HL-60 (cell line): ENCODE data around the gene NPAS2.

Experiments
- CTCF ChIP-seq: IDR thresholded peaks from one replicate; pipeline ENCODE4 v1.5.1; 2011; ENCODE audit warnings: low read length, control low read depth, inconsistent platforms; ENCODE audit not compliant: insufficient read depth
- GABPA ChIP-seq: IDR thresholded peaks from 2 replicates; pipeline ENCODE4 v1.6.1; 2012; ENCODE audit warnings: low read depth
- POLR2AphosphoS5 ChIP-seq: IDR thresholded peaks from 2 replicates; pipeline ENCODE4 v1.6.1; 2012; ENCODE audit warnings: low read depth
- REST ChIP-seq: IDR thresholded peaks from 2 replicates; pipeline ENCODE4 v1.6.1; 2012; ENCODE audit warnings: low read depth; ENCODE audit not compliant: insufficient replicate concordance
- SPI1 ChIP-seq: IDR thresholded peaks from 2 replicates; pipeline ENCODE4 v1.6.1; 2012; ENCODE audit warnings: low read depth, mild to moderate bottlenecking, borderline replicate concordance

- TF ChIP-seq CTCF (no peak), REST (no peak), POLR2AphosphoS5 (no peak), SPI1 (no peak), GABPA (no peak)
These were observed 38.0 kb downstream of the NPAS2 start for GRCh38 chr2:100857915-100858314.
